Smooth muscle cell of the brain vasculature (primary cell): ENCODE data around the gene PPP1R2.
"Not testable (repeated sequence)": the region's sequence is repeated elsewhere in the genome, so short reads cannot be mapped to it uniquely, and the experiment has no call there.

Experiments used
- DNase-seq: peaks from one replicate; pipeline ENCODE4 v3.0.0-alpha.2; 2012; ENCODE audit warnings: low read depth, low spot score

Gene PPP1R2

GRCh38 chr3:195539479-195539878 is 3.6 kb downstream of the PPP1R2 start:
- no peak for DNase-seq

GRCh38 chr3:195537995-195538394 is 5.1 kb downstream of the PPP1R2 start:
- DNase-seq, result no peak

- DNase-seq, result no peak
These were observed 7.8 kb downstream of the PPP1R2 start for GRCh38 chr3:195535293-195535692.

- no peak for DNase-seq
These were observed 10.3 kb downstream of the PPP1R2 start for GRCh38 chr3:195532834-195533233.

GRCh38 chr3:195532345-195532744 is 10.8 kb downstream of the PPP1R2 start:
- DNase-seq, result no peak

- DNase-seq, result no peak
These were observed 11.4 kb downstream of the PPP1R2 start for GRCh38 chr3:195531683-195532082.

- no peak for DNase-seq
These were observed 16.6 kb downstream of the PPP1R2 start for GRCh38 chr3:195526492-195526891.

- no peak for DNase-seq
These were observed 18.8 kb downstream of the PPP1R2 start for GRCh38 chr3:195524171-195524896.

- no peak for DNase-seq
These were observed 20.7 kb downstream of the PPP1R2 start for GRCh38 chr3:195522254-195523023.

GRCh38 chr3:195517030-195517429 is 26.1 kb downstream of the PPP1R2 start:
- DNase-seq, result no peak

GRCh38 chr3:195514610-195515235 is 28.4 kb downstream of the PPP1R2 start:
- not testable (repeated sequence) for DNase-seq

- no peak for DNase-seq
These were observed 30.3 kb downstream of the PPP1R2 start for GRCh38 chr3:195512798-195513345.

- DNase-seq, result no peak
These were observed 32.0 kb downstream of the PPP1R2 start for GRCh38 chr3:195511136-195511535.

GRCh38 chr3:195508185-195508584 is 34.9 kb downstream of the PPP1R2 start:
- DNase-seq, result no peak

GRCh38 chr3:195475614-195476013 is 67.5 kb downstream of the PPP1R2 start:
- no peak for DNase-seq

GRCh38 chr3:195475116-195475515 is 68.0 kb downstream of the PPP1R2 start:
- DNase-seq, result not testable (repeated sequence)

- no peak for DNase-seq
These were observed 74.3 kb downstream of the PPP1R2 start for GRCh38 chr3:195468841-195469240.

- no peak for DNase-seq
These were observed 74.7 kb downstream of the PPP1R2 start for GRCh38 chr3:195468391-195468776.

GRCh38 chr3:195467641-195468390 is 75.3 kb downstream of the PPP1R2 start:
- no peak for DNase-seq

- DNase-seq, result no peak
These were observed 76.9 kb downstream of the PPP1R2 start for GRCh38 chr3:195466251-195466650.
